Activated CD4-positive, CD25-positive, alpha-beta regulatory T cell treated with anti-CD3 and anti-CD28 coated beads, Interleukin-2, amount 50 U/mL, for 72 hours (primary cell): Measurements from ENCODE around the gene FRMD4A.
A peak's percentile ranks its signal among the peaks of the same experiment; 100 is the strongest.

Experiments
- DNase-seq: peaks from one replicate; pipeline ENCODE4 v3.0.0; 2021

Gene FRMD4A

GRCh38 chr10:13678101-13678843, 652.5 kb downstream of the FRMD4A start:
- DNase-seq: no peak

- no peak for DNase-seq
Observed at GRCh38 chr10:13674645-13675588, 655.8 kb downstream of the FRMD4A start.

DNA sequence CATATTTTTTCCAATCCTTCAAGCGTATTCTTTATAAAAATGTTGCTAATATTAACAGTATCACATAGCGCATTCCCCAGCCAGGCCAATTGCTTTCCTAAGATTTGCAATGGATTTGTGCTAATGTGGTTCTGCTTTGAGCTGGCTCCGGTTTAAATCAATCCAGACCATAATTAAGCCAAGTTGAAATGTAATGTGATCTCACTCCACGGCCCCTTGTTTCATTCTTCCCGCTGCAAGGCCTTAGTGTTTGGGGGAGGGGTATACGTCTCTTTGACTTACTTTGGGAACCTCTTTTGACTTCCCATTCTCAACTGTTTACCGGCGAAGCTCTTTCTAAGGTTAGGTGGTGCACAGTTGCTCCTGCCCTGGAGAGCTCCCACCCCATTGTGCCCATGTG, 657.6 kb downstream of the FRMD4A start:
- no peak for DNase-seq

- no peak for DNase-seq
Observed at GRCh38 chr10:13672548-13672947, 658.2 kb downstream of the FRMD4A start.

GRCh38 chr10:13671904-13672303, 658.8 kb downstream of the FRMD4A start:
- DNase-seq: no peak

DNA sequence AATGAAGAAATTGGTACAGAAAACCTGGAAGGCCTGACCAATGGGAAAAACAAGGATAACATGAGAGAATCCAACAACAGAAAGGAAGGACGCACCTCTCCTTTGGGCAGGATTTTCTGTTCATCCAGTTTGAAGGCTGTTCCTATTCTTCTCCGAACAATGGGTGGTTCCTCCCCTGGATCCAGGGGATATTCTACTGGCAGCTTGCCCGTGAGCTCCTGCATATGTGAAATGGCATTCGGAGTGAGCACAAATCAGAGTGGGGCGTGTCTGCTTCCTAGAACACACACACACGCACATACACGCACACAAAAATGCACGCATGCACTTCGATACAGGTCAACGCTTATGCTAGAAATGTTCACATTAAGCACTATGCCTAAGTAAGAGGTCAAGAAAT, 660.4 kb downstream of the FRMD4A start:
- no peak for DNase-seq

- DNase-seq: no peak
Observed at GRCh38 chr10:13669901-13670300, 660.8 kb downstream of the FRMD4A start.

- DNase-seq: no peak
Observed at GRCh38 chr10:13669182-13669855, 661.4 kb downstream of the FRMD4A start.

DNA sequence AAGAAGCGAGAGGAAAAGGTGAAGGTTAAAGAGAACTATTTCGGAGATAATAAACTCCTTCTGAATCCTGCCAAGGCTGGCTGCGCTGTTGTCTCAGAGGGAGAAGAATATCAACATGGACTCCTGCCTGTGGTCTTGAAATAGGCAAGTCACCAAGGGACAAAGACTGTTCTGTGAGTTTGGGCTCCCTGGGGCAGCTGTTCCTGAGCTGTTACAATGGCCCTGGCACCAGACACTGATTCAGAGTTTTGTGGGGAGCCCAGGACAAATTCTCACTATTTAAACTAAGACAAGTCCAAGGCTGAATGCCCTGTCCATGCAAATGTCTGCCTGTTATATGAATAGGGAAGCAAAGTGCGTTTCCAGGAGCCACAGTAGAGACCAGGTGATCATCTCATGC, 662.6 kb downstream of the FRMD4A start:
- DNase-seq: no peak

- DNase-seq: no peak
Observed at GRCh38 chr10:13665516-13666262, 665.0 kb downstream of the FRMD4A start.

- no peak for DNase-seq
Observed at GRCh38 chr10:13661256-13661655, 669.5 kb downstream of the FRMD4A start.

GRCh38 chr10:13660551-13660920, 670.2 kb downstream of the FRMD4A start:
- DNase-seq: no peak

- peak; percentile 71 for DNase-seq
Observed at GRCh38 chr10:13659887-13660550, 670.7 kb downstream of the FRMD4A start.

DNA sequence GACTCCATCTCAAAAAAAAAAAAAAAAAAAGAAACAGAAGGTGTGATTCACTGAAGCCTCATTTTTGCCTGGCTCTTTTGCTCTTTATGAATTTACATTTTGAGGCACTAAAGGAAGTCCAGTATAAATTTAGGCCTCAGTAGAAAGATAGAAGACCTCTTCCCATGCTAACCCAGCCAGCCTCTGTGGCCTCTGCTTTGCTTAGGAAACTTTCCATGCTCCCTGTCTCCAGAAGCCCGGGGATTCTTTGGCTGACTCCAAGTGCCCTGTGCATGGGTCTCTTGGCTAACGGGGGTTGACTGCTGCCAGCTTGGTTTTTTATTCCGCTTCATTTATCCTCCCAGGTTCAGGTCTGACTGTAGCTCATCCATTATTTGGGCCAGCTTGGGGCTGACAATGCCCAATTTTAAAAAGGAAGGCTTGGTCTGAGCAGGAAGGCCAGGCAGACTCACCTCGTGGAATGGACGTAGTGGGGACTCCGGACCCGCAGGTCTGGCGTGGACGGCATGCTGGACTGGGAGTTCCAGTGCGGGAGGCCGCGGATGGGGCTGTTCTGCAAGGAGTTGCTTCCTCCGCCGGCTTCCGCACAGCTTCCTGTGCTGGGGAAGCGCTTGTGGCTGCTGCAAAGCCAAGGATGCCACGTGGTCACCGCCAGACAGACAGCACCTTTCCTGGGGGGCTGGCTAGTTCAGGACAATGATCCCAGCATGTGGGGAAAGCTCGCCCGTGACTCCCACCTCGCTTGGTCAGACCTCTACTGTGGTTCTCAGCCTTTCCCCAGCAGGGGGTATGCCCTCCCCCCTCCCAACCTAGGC, 671.6 kb downstream of the FRMD4A start:
- DNase-seq: no peak

DNA sequence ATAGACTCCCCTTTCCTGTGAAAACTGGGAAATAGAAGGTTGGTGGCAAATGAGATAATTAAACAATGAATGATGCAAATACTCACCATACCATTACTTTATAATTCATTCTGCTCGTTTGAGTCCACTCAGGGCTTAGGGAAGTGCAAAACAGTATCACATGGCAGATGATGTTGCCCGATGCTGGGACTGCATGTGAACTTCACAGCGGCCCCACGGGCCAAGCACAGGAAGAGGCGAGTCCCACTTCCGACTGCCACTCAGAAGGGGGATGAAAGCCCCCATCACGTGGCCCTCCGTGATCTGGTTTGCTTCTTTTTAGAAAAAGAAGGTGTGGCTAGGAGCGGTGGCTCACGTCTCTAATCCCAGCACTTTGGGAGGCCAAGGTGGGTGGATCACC, 672.5 kb downstream of the FRMD4A start:
- DNase-seq: no peak

DNA sequence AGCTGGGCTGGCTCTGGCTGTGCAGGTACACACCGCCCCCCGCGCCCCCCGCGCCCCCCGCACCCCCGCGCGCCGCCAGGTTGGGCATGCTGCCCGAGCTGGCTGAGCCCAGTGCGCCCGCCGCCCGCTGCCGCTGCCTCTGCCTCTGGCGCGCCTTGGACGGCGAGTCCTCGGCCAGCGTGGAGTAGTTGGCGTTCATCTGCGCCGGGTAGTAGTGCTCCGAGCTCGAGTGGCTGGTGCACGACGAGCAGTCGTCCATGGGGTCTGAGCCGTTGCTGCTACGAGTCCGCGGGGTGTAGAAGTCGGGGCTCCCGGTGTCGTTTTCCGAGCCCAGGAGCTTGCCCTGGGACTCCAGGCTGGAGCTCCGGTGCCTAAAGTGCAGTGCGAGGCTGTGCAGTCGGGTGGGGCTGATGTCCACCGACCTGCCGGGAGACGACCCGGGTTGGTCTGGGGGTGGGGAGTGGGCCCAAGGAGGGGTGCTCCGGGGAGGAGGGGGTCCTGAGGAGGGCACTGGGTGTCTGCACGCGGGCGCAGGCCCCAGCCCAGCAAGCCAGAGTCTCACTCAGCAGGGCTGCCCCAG, 673.5 kb downstream of the FRMD4A start:
- DNase-seq: no peak

GRCh38 chr10:13656337-13657100, 674.2 kb downstream of the FRMD4A start:
- DNase-seq: no peak

DNA sequence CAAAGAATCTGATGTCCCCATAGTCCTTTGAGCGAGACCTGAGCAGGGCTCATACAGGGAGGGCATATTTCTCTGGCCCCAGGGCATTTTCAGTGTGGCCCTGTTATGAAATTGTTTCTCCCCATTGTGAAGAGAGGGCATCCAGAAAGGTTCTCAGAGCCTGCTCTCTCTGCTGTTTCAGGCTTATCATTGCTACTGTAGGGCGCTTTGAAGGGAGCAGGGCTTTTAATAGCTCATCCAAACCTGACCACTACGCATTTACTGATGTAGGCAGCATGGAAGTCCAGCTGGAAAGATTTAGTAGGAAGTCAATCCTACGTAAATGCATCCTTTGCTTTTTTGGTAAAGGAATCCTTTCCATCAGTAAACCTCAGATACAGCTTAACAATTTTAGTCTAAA, 675.9 kb downstream of the FRMD4A start:
- no peak for DNase-seq

GRCh38 chr10:13654118-13654830, 676.5 kb downstream of the FRMD4A start:
- DNase-seq: no peak
